SK-N-SH treated with all-trans-retinoic acid at 6 μM for 48 hours (cell line): ENCODE measurements around the gene ZCCHC14.

ENCODE experiments used
- ATAC-seq: fragments of 200-7000 bp; cut with Tn5 transposase; 3 replicates; pipeline ENCODE4 v1.9.1; 2020; ENCODE audit warnings: mild to moderate bottlenecking, moderate library complexity
- ARNTL ChIP-seq: fragments of 450-650 bp; formaldehyde crosslinking; IDR thresholded peaks from 2 replicates; pipeline ENCODE4 v1.5.0; 2020; ENCODE audit warnings: low read depth, mild to moderate bottlenecking, moderate library complexity, borderline replicate concordance
- BACH2 ChIP-seq: fragments of 250-450 bp; sonication (Bioruptor Pico); IDR thresholded peaks from 2 replicates; pipeline ENCODE4 v1.9.0; 2021; ENCODE audit warnings: mild to moderate bottlenecking, borderline replicate concordance
- CSDC2 ChIP-seq: fragments of 250-450 bp; sonication (Bioruptor Pico); IDR thresholded peaks from 2 replicates; pipeline ENCODE4 v1.5.0; 2020; ENCODE audit warnings: mild to moderate bottlenecking, moderate library complexity
- CSRNP3 ChIP-seq: fragments of 250-450 bp; sonication (Bioruptor Pico); IDR thresholded peaks from 2 replicates; pipeline ENCODE4 v1.5.1; 2021; ENCODE audit warnings: mild to moderate bottlenecking, moderate library complexity
- ESRRG ChIP-seq: fragments of 250-450 bp; sonication (Bioruptor Pico); IDR thresholded peaks from 2 replicates; pipeline ENCODE4 v1.6.1; 2021; ENCODE audit warnings: mild to moderate bottlenecking
- GLIS3 ChIP-seq: fragments of 250-450 bp; sonication (Bioruptor Pico); IDR thresholded peaks from 2 replicates; pipeline ENCODE4 v1.5.0; 2020; ENCODE audit warnings: mild to moderate bottlenecking, moderate library complexity
- ISL1 ChIP-seq: fragments of 250-450 bp; sonication (Bioruptor Pico); IDR thresholded peaks from 2 replicates; pipeline ENCODE4 v2.1.2; 2022; ENCODE audit warnings: mild to moderate bottlenecking, moderate library complexity
- OSR1 ChIP-seq: fragments of 250-450 bp; sonication (Bioruptor Pico); IDR thresholded peaks from 2 replicates; pipeline ENCODE4 v1.8.0; 2022; ENCODE audit warnings: moderate library complexity, mild to moderate bottlenecking, inconsistent platforms
- PPARA ChIP-seq: fragments of 250-450 bp; sonication (Bioruptor Pico); IDR thresholded peaks from 2 replicates; pipeline ENCODE4 v1.5.0; 2020; ENCODE audit warnings: mild to moderate bottlenecking, borderline replicate concordance
- RARB ChIP-seq: fragments of 250-450 bp; sonication (Bioruptor Pico); IDR thresholded peaks from 2 replicates; pipeline ENCODE4 v1.8.0; 2021; ENCODE audit warnings: mild to moderate bottlenecking, moderate library complexity
- SNAI2 ChIP-seq: fragments of 250-450 bp; sonication (Bioruptor Pico); IDR thresholded peaks from 2 replicates; pipeline ENCODE4 v1.5.0; 2020; ENCODE audit warnings: mild to moderate bottlenecking, moderate library complexity
- TCF4 ChIP-seq: fragments of 250-450 bp; sonication (Bioruptor Pico); IDR thresholded peaks from 2 replicates; pipeline ENCODE4 v1.8.0; 2021; ENCODE audit warnings: mild to moderate bottlenecking, moderate library complexity, borderline replicate concordance
- TOX ChIP-seq: fragments of 250-450 bp; sonication (Bioruptor Pico); IDR thresholded peaks from 2 replicates; pipeline ENCODE4 v1.8.0; 2021; ENCODE audit warnings: mild to moderate bottlenecking, moderate library complexity, borderline replicate concordance
- TSHZ2 ChIP-seq: fragments of 250-450 bp; sonication (Bioruptor Pico); IDR thresholded peaks from 2 replicates; pipeline ENCODE4 v1.5.0; 2020; ENCODE audit warnings: mild to moderate bottlenecking, moderate library complexity
- ZC3H10 ChIP-seq: fragments of 250-450 bp; sonication (Bioruptor Pico); IDR thresholded peaks from 2 replicates; pipeline ENCODE4 v1.5.1; 2021; ENCODE audit warnings: mild to moderate bottlenecking, moderate library complexity
- ZFP3 ChIP-seq: fragments of 250-450 bp; sonication (Bioruptor Pico); IDR thresholded peaks from 2 replicates; pipeline ENCODE4 v1.5.0; 2020; ENCODE audit warnings: mild to moderate bottlenecking, moderate library complexity
- ZFP30 ChIP-seq: fragments of 450-650 bp; formaldehyde crosslinking; IDR thresholded peaks from 2 replicates; pipeline ENCODE4 v1.5.0; 2022; ENCODE audit warnings: mild to moderate bottlenecking, moderate library complexity
- ZNF565 ChIP-seq: fragments of 450-650 bp; formaldehyde crosslinking; conservative IDR thresholded peaks from 2 replicates; pipeline ENCODE4 v1.5.0; 2020; ENCODE audit warnings: low read depth, mild to moderate bottlenecking, moderate library complexity
- ZNF70 ChIP-seq: fragments of 450-650 bp; formaldehyde crosslinking; IDR thresholded peaks from 2 replicates; pipeline ENCODE4 v1.5.0; 2020; ENCODE audit warnings: mild to moderate bottlenecking, moderate library complexity
- ZNF8 ChIP-seq: fragments of 450-650 bp; formaldehyde crosslinking; IDR thresholded peaks from 2 replicates; pipeline ENCODE4 v1.5.0; 2020; ENCODE audit warnings: mild to moderate bottlenecking, moderate library complexity
- TF ChIP-seq, protein P1 (sequence below): fragments of 250-450 bp; sonication (Bioruptor Pico); IDR thresholded peaks from 2 replicates; pipeline ENCODE4 v1.8.0; 2021; ENCODE audit warnings: low read depth, mild to moderate bottlenecking, moderate library complexity, borderline replicate concordance
- TF ChIP-seq, protein P2 (sequence below): fragments of 250-450 bp; sonication (Bioruptor Pico); IDR thresholded peaks from 2 replicates; pipeline ENCODE4 v1.8.0; 2020; ENCODE audit warnings: mild to moderate bottlenecking, moderate library complexity, borderline replicate concordance
- TF ChIP-seq, protein P3 (sequence below): fragments of 250-450 bp; sonication (Bioruptor Pico); IDR thresholded peaks from 2 replicates; pipeline ENCODE4 v1.5.1; 2020; ENCODE audit warnings: low read depth, mild to moderate bottlenecking, moderate library complexity

The ZCCHC14 gene

DNA sequence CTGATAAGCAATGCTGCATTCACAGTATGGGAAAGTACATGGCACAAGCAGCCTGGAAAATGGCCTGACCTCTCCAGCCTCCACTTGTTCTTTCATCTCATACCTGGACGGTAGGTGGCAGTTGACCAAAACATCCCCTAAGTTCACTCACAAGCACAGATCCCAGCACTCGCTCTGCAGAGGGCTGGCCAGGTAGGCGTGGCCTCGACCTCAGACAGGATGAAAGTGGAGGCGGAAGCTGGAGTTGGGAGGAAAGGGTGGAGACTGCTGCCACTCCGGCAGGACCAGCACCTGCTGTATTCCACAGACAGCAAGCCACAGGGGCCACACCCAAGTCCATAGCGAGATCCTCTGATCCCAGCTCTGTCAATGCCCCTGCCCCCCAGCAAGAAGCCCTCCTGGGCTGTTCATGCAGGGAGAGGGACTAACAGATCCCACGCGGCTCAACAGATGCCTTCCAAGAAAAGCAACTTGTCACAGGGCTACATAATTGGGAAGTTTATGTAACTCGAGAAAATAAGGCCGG lies 31.3 kb downstream of the ZCCHC14 start (continued):
- TF ChIP-seq SNAI2 (CRISPR knock-in tag) (no peak), BACH2 (CRISPR knock-in tag) (no peak), ZNF70 (CRISPR knock-in tag) (no peak), TCF4 (CRISPR knock-in tag) (no peak), OSR1 (CRISPR knock-in tag) (no peak), ZNF565 (CRISPR knock-in tag) (no peak), TOX (CRISPR knock-in tag) (no peak), ZC3H10 (no peak), ZFP3 (no peak), CSDC2 (CRISPR knock-in tag) (no peak)
- TF ChIP-seq, protein P1, sequence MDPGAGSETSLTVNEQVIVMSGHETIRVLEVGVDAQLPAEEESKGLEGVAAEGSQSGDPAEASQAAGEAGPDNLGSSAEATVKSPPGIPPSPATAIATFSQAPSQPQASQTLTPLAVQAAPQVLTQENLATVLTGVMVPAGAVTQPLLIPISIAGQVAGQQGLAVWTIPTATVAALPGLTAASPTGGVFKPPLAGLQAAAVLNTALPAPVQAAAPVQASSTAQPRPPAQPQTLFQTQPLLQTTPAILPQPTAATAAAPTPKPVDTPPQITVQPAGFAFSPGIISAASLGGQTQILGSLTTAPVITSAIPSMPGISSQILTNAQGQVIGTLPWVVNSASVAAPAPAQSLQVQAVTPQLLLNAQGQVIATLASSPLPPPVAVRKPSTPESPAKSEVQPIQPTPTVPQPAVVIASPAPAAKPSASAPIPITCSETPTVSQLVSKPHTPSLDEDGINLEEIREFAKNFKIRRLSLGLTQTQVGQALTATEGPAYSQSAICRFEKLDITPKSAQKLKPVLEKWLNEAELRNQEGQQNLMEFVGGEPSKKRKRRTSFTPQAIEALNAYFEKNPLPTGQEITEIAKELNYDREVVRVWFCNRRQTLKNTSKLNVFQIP (CRISPR knock-in tag) = no peak

- TF ChIP-seq CSDC2 (CRISPR knock-in tag) (no peak), RARB (CRISPR knock-in tag) (no peak), SNAI2 (CRISPR knock-in tag) (no peak), ESRRG (CRISPR knock-in tag) (no peak), OSR1 (CRISPR knock-in tag) (no peak), TSHZ2 (CRISPR knock-in tag) (no peak), TCF4 (CRISPR knock-in tag) (no peak), ISL1 (no peak), ARNTL (no peak), ZFP3 (no peak), ZFP30 (CRISPR knock-in tag) (no peak), PPARA (CRISPR knock-in tag) (no peak), CSRNP3 (CRISPR knock-in tag) (no peak), GLIS3 (CRISPR knock-in tag) (no peak)
- TF ChIP-seq, protein P2, sequence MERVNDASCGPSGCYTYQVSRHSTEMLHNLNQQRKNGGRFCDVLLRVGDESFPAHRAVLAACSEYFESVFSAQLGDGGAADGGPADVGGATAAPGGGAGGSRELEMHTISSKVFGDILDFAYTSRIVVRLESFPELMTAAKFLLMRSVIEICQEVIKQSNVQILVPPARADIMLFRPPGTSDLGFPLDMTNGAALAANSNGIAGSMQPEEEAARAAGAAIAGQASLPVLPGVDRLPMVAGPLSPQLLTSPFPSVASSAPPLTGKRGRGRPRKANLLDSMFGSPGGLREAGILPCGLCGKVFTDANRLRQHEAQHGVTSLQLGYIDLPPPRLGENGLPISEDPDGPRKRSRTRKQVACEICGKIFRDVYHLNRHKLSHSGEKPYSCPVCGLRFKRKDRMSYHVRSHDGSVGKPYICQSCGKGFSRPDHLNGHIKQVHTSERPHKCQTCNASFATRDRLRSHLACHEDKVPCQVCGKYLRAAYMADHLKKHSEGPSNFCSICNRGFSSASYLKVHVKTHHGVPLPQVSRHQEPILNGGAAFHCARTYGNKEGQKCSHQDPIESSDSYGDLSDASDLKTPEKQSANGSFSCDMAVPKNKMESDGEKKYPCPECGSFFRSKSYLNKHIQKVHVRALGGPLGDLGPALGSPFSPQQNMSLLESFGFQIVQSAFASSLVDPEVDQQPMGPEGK (CRISPR knock-in tag) = no peak
- no peak for ATAC-seq
Measured at GRCh38 chr16:87460936-87461335, 31.9 kb downstream of the ZCCHC14 start.

DNA sequence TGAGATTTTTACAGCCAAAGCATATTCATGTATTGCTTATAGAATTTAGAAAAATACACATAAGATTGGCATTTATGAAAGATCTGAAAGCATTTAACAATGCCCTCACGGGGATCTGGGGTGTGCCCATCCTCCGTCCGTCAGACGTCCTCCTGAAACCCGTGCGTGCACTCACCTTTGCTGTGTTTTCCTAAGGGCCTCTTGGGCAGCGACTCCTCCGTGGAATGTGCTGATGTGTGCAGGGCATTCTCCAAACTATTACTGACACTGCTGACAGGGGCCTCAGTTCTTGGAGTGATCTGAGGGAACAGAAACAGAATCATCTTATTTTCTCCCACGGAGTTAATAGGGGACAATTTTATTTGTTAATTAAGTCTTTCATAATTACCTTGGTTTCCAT lies 33.0 kb downstream of the ZCCHC14 start:
- no peak for ATAC-seq
- TF ChIP-seq ZC3H10 = no peak
- no peak for TF ChIP-seq ESRRG (CRISPR knock-in tag)
- no peak for TF ChIP-seq ARNTL

DNA sequence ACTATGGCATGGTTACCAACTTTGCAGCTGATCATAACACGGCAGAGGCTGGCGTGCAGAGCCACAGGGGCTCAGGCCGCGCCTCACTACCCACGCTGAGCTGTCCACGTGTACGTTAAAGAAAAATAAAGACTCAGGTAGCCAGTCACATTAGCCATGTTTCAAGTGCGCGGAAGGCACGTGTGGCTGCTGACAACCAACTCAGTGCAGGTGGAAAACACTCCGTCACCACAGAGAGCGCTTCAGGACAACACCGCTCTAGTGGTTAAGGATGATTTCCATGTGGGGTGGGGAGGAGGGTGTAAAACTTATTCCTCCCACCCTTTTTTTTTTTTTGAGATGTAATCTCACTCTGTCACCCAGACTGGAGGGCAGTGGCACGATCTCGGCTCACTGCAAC lies 33.8 kb downstream of the ZCCHC14 start:
- no peak for ATAC-seq
- no peak for TF ChIP-seq SNAI2 (CRISPR knock-in tag)
- TF ChIP-seq, protein P3, sequence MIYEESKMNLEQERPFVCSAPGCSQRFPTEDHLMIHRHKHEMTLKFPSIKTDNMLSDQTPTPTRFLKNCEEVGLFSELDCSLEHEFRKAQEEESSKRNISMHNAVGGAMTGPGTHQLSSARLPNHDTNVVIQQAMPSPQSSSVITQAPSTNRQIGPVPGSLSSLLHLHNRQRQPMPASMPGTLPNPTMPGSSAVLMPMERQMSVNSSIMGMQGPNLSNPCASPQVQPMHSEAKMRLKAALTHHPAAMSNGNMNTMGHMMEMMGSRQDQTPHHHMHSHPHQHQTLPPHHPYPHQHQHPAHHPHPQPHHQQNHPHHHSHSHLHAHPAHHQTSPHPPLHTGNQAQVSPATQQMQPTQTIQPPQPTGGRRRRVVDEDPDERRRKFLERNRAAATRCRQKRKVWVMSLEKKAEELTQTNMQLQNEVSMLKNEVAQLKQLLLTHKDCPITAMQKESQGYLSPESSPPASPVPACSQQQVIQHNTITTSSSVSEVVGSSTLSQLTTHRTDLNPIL (CRISPR knock-in tag) = no peak
- TF ChIP-seq ZNF8 = no peak
- TF ChIP-seq, protein P2 (CRISPR knock-in tag) = no peak
- TF ChIP-seq RARB (CRISPR knock-in tag) = no peak
- TF ChIP-seq OSR1 (CRISPR knock-in tag) = no peak
- TF ChIP-seq TCF4 (CRISPR knock-in tag) = no peak
- no peak for TF ChIP-seq TSHZ2 (CRISPR knock-in tag)
- no peak for TF ChIP-seq ZNF565 (CRISPR knock-in tag)
